Endothelial cell of umbilical vein (primary cell): ENCODE results near the gene GDNF. TPM values are rescaled to one million over a fixed set of nuclear protein-coding genes. Genes with fewer than 3 reads are reported as not detected.

Experiments
- BruUV-seq: library from RNA; stranded (reverse); fragments of 400-500 nt; replicated peaks from 2 replicates; lab custom pipeline; 2021; lab: Mats Ljungman, UMichigan
- CTCF ChIA-PET: fragments of 300-600, 350-600 bp; sonication (Branson Sonifier 250); formaldehyde crosslinking; loops from one replicate; lab custom pipeline; 2021; ENCODE audit warnings: antibody characterized with exemption, inconsistent platforms; lab: Charles Lee
- POLR2A ChIA-PET: fragments of 300-600, 350-600 bp; sonication (Branson Sonifier 250); formaldehyde crosslinking; loops from one replicate; lab custom pipeline; 2021; ENCODE audit warnings: antibody characterized with exemption, inconsistent platforms; lab: Charles Lee
- DNase-seq: peaks from one replicate; pipeline ENCODE4 v3.0.0-alpha.2; 2011; ENCODE audit warnings: low read depth, low spot score
- FAIRE-seq: peaks from 2 replicates; lab custom pipeline; 2011; peaks lifted over from hg19 to GRCh38; lab: Jason Lieb, UNC
- H2AFZ ChIP-seq: 2 replicates; pipeline ENCODE4 v1.6.0; 2012; ENCODE audit warnings: low read depth, low read length, control low read depth, inconsistent platforms
- H3K27ac ChIP-seq: 2 replicates; pipeline ENCODE4 v1.5.1; 2011; ENCODE audit warnings: low read depth, mild to moderate bottlenecking, control low read depth, low read length, moderate library complexity; ENCODE audit not compliant: insufficient read depth
- H3K27me3 ChIP-seq, 2 experiments: 2 replicates each; pipeline versions ENCODE4 v1.6.0 to v1.6.1; 2011; ENCODE audit warnings: low read length in 2 of 2, mixed read lengths in 1 of 2; ENCODE audit not compliant: control insufficient read depth in 2 of 2, insufficient read depth in 2 of 2
- H3K36me3 ChIP-seq, 2 experiments: 2 replicates in 1 of 2; 3 replicates in 1 of 2; pipeline ENCODE4 v1.5.1; 2011; ENCODE audit warnings: low read length in 2 of 2, mild to moderate bottlenecking in 1 of 2, moderate library complexity in 1 of 2; ENCODE audit not compliant: control insufficient read depth in 2 of 2, insufficient read depth in 2 of 2; ENCODE audit errors: extremely low read depth in 1 of 2
- H3K4me1 ChIP-seq: 3 replicates; pipeline ENCODE4 v1.5.1; 2011; ENCODE audit warnings: mild to moderate bottlenecking, low read length; ENCODE audit not compliant: control insufficient read depth, insufficient read depth; ENCODE audit errors: extremely low read depth
- H3K4me2 ChIP-seq: 2 replicates; pipeline ENCODE4 v1.6.1; 2011; ENCODE audit warnings: low read length, control low read depth, mixed read lengths; ENCODE audit not compliant: insufficient read depth
- H3K4me3 ChIP-seq, 3 experiments: fragments of 200-600 bp in 1 of 3; sonication (generic), shearing (Covaris generic) in 1 of 3; replicated peaks in 1 of 3; 2 replicates each; pipeline ENCODE4 v1.5.1; 2011 to 2016; ENCODE audit warnings: control low read depth in 3 of 3, low read length in 3 of 3, mild to moderate bottlenecking in 2 of 3, inconsistent platforms in 1 of 3, low read depth in 1 of 3, moderate library complexity in 1 of 3; ENCODE audit not compliant: insufficient read depth in 1 of 3
- H3K79me2 ChIP-seq: 2 replicates; pipeline ENCODE4 v1.6.0; 2012; ENCODE audit warnings: low read length, inconsistent platforms; ENCODE audit not compliant: control insufficient read depth, insufficient read depth
- H3K9ac ChIP-seq: replicated peaks from 2 replicates; pipeline ENCODE3; 2011; ENCODE audit warnings: low read length, control low read depth; ENCODE audit not compliant: insufficient read depth; ENCODE audit errors: extremely low read depth
- H3K9me1 ChIP-seq: replicated peaks from 3 replicates; pipeline ENCODE4 v1.6.0; 2011; ENCODE audit warnings: mild to moderate bottlenecking, low read length; ENCODE audit not compliant: control insufficient read depth, insufficient read depth; ENCODE audit errors: extremely low read depth
- H3K9me3 ChIP-seq: replicated peaks from 2 replicates; pipeline ENCODE4 v1.5.1; 2012; ENCODE audit warnings: low read length, inconsistent platforms; ENCODE audit not compliant: control insufficient read depth, insufficient read depth
- H4K20me1 ChIP-seq: replicated peaks from 2 replicates; pipeline ENCODE3; 2011; ENCODE audit warnings: mild to moderate bottlenecking, low read length; ENCODE audit not compliant: control insufficient read depth, insufficient read depth; ENCODE audit errors: extremely low read depth
- CTCF ChIP-seq, 2 donors: IDR thresholded peaks; 1 replicate in 1 of 2; 2 replicates in 1 of 2; pipeline ENCODE4 v1.5.1; 2011; ENCODE audit warnings: low read length in 2 of 2, mild to moderate bottlenecking in 2 of 2, moderate library complexity in 2 of 2, control low read depth in 1 of 2, inconsistent platforms in 1 of 2, low read depth in 1 of 2; ENCODE audit not compliant: insufficient read depth in 1 of 2; ENCODE audit errors: extremely low read depth in 1 of 2
- EZH2 ChIP-seq: IDR thresholded peaks from 2 replicates; pipeline ENCODE4 v1.6.1; 2012; ENCODE audit warnings: borderline replicate concordance, low read depth, mild to moderate bottlenecking, moderate library complexity, low read length, inconsistent platforms; ENCODE audit not compliant: severe bottlenecking
- FOS ChIP-seq: IDR thresholded peaks from 2 replicates; pipeline ENCODE4 v1.6.1; 2011; ENCODE audit warnings: mild to moderate bottlenecking, low read length, moderate library complexity, borderline replicate concordance; ENCODE audit not compliant: insufficient read depth
- GATA2 ChIP-seq: IDR thresholded peaks from 2 replicates; pipeline ENCODE4 v1.7.0; 2011; ENCODE audit warnings: low read depth, mild to moderate bottlenecking, moderate library complexity, mixed read lengths, low read length; ENCODE audit not compliant: insufficient read length, insufficient read depth
- JUN ChIP-seq: IDR thresholded peaks from 2 replicates; pipeline ENCODE4 v1.6.1; 2011; ENCODE audit warnings: borderline replicate concordance, low read depth; ENCODE audit not compliant: insufficient read length, insufficient read depth
- MAX ChIP-seq: IDR thresholded peaks from 2 replicates; pipeline ENCODE4 v1.6.1; 2011; ENCODE audit not compliant: insufficient read depth, insufficient read length
- MYC ChIP-seq: IDR thresholded peaks from one replicate; pipeline ENCODE4 v1.6.1; 2011; ENCODE audit warnings: mild to moderate bottlenecking, low read depth, low read length
- POLR2A ChIP-seq: IDR thresholded peaks from 2 replicates; pipeline ENCODE4 v1.6.1; 2012; ENCODE audit warnings: low read depth, mild to moderate bottlenecking, control low read depth, low read length
- POLR2AphosphoS5 ChIP-seq: IDR thresholded peaks from 2 replicates; pipeline ENCODE4 v1.6.1; 2012; ENCODE audit warnings: low read depth, mild to moderate bottlenecking, control low read depth, low read length, moderate library complexity; ENCODE audit not compliant: insufficient read depth
- dilution Hi-C: fragments of 300-500 bp; cut with MboI; formaldehyde crosslinking; loops from one replicate; pipeline ENCODE4 v1.15.0; 2019; ENCODE audit warnings: low sequenced_read_pairs; ENCODE audit not compliant: extremely low pct_ligation_motif_present
- intact Hi-C: fragments of 100-400 bp; cut with micrococcal nuclease; formaldehyde crosslinking; loops from one replicate; pipeline ENCODE4 v1.10.0; 2022
- polyA plus RNA-seq, 4 experiments: library from polyadenylated mRNA; depleted of rRNA in 3 of 4; stranded (reverse) in 3 of 4; unstranded in 1 of 4; fragments of >200 nt; gene quantifications; 2 replicates each; pipeline versions ENCODE4 v1.2.1 to v1.2.3, GENCODE V29; 2011 to 2012; ENCODE audit warnings: missing spikeins in 1 of 4
- total RNA-seq: library from RNA; stranded (reverse); gene quantifications from 2 replicates; pipeline ENCODE4 v1.2.3, GENCODE V29; 2021

GDNF gene
- total and polyA plus RNA-seq, 2 donors (not counting 3 experiments of a cell fraction or from before 2014, with no cell fraction given): not detected

- CTCF ChIA-PET: no interaction called here
- H3K4me1 ChIP-seq: no peaks in the 10 kb centered on the region
- no peak overlapping the region for H3K27ac ChIP-seq
- H3K79me2 ChIP-seq: no peaks in the 10 kb centered on the region
- H3K9me3 ChIP-seq: no peaks in the 10 kb centered on the region
- H3K4me3 ChIP-seq: no peak overlapping the region
- H4K20me1 ChIP-seq: no peaks in the 10 kb centered on the region
- DNase-seq (no peak), FAIRE-seq (no peak)
- H3K9ac ChIP-seq: no peak overlapping the region
- TF ChIP-seq POLR2AphosphoS5: no peak
- TF ChIP-seq MYC: no peak
- TF ChIP-seq MAX: no peak
- no peak for TF ChIP-seq GATA2
- TF ChIP-seq JUN: no peak
- no peak for TF ChIP-seq FOS
- no peak for TF ChIP-seq POLR2A
- no peak for TF ChIP-seq CTCF (IDR thresholded peaks at IDR 0.05; ENCODE audit: extremely low read depth in 1 of 2, insufficient read depth in 1 of 2, low read depth in 1 of 2, low read length in 2 of 2)
- no peak for TF ChIP-seq EZH2
- peaks cover 0 to 3% of the 10 kb centered on the region in 2 experiments for H3K27me3 ChIP-seq
- intact Hi-C loops (no loop called here), dilution Hi-C loops (no loop called here)
- H3K9me1 ChIP-seq: no peaks in the 10 kb centered on the region
- no TSS peak for BruUV-seq
- POLR2A ChIA-PET: no interaction called here
- no peak overlapping the region for H2AFZ ChIP-seq
- H3K4me2 ChIP-seq: no peak overlapping the region
- H3K36me3 ChIP-seq: no peaks in the 10 kb centered on the region
Measured at GRCh38 chr5:37886242-37886905, 46.5 kb upstream of the GDNF start.
